Fibroblast of gingiva (primary cell): ENCODE measurements around the gene TNFRSF11A.

Source experiments
- DNase-seq: peaks from one replicate; pipeline ENCODE4 v3.0.0-alpha.2; 2011; ENCODE audit warnings: low read depth

TNFRSF11A gene

DNA sequence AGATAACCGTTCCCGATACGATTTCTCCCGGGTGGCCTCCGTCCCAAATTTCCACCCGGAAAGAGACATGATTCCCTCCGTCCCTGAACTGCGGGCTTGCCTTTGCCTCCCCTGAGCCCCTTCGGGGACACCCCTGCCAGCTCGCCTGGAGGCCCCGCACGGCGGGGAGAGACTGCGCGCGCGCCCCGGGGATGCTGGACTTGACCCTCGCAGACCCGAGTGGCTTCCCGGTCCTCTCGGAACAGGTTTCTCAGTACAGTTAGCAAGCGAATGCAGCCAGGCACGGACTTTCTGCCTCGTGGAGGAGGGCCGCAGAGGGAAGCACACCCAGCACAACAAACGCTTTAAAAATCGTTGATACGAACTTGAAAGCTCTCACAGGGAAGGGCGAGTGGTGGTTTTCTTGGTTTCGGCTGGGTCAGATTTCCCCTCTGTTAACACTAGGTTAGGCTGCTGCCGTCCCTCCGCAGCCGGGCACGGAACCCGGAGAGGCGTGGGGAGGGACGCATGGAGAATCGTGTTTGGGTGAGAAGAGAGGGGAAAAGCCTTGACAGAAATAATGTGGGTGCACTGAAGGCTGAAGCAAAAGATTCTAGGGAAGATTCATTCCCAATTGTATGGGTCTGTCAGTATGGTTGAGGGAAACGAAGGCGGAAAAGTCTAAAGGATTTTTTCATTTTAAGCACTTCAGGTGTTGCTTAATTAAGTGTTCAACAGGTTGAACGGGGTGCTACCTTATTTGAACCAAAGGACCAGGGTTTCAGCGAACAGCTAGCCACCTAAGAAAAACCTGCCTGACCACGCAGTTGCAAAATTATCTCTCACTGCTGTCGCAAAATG, 916 bp downstream of the TNFRSF11A start:
- DNase-seq, result peak; percentile 1

GRCh38 chr18:62326646-62327348, 1.7 kb downstream of the TNFRSF11A start:
- DNase-seq, result no peak

GRCh38 chr18:62327977-62328376, 2.9 kb downstream of the TNFRSF11A start:
- no peak for DNase-seq

DNA sequence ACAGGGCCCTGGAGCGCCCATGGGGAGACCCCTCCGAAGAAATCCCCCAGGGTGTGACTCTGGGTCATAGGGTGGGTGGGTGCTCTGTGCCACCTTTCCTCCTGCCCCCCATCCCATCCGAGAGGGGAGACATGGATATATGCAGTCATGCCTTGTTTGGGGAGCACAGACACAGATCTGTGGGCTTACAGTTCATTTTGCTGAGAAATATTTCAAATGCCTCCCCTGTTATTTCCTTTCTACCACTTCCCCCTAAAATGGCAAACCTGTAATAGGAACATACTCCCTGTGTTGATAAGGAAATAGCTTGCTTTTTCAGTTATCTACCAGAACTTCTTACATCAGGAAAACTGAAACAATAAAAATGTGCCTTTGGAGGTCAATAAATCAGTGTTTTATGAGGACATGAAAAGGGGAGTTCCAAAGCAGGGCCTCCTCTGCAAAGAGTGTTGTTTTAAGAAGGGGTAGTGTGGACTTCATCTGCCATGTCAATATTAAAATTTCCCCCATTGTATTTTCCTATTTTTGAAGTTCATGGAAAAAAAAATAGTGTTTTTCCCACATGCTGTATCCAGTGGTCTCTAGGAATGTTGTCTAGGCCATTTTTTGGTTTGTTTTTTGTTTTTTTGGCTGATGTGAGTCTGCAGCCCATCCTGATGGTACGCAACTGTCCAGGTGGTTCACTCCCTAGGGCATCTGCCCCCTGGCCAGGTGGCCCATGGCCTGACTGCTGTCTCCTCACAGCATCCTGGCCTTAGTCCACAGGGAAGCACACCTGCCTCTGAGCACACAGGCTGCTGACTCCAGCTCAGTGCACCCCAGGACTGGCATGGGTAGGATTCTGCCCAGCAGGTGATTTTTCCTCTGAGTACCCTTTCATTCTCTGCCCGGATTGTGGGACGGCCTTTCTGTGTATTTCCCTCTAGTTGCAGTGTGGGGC, 3.7 kb downstream of the TNFRSF11A start:
- no peak for DNase-seq

DNA sequence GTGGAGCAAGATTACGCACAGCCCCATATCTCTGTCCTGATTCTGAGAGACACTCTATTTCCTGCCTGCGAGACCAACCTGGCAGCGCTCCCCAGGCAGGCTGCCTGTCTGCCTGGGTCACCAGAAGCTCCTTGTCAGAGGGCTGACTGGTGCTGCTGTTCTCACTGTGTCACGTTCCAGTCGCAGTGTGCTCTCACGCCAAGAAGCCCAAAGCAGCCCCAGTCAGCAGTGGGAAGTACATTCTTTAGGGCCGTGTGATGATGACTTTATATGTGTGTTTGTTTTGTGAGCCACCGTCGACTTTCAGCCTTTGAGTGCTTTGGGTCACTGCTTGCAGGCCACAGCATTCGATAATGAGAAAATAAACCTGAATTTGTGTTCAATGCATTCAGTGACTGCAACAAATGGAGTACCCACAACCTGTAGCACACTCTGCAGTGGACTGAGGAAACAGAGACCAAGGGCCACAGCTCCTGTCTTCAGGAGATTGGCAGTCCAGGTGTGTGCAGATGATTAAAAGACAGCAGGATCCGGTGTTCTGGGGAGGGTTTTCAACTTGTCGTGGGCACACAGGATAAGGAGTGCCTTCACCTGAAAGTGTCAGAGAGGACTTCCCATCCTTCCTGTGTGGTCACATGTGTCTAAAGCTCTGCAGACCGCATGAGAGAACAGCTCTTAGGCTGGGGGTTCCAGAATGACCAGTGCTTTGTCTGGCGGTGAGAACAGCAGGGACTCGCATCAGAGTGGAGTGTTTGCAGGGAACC, 4.8 kb downstream of the TNFRSF11A start:
- DNase-seq, result peak; percentile 8

- DNase-seq, result no peak
Measured at GRCh38 chr18:62330650-62331049, 5.5 kb downstream of the TNFRSF11A start.

- DNase-seq, result no peak
Measured at GRCh38 chr18:62331581-62332356, 6.7 kb downstream of the TNFRSF11A start.

DNA sequence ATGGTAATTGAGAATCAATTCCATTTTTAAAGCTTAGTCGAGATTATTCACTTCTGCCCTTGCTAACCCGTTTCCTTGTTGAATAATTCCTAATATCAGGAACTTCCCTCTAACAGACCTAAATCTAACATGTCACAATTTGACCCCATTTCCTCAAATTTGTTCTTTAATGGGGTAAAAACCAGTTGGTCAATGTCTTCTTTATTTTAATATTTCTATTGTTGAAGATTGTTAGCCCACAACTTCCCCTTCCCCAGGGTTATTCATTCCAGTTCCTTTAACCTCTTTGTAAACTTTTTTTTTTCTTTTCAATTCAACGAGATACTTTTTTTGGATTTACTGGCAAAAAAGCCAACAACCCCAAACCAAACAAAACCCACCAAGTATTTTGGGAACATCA, 7.3 kb downstream of the TNFRSF11A start:
- no peak for DNase-seq

- no peak for DNase-seq
Measured at GRCh38 chr18:62332964-62333695, 8.0 kb downstream of the TNFRSF11A start.

- DNase-seq, result peak; percentile 4
Measured at GRCh38 chr18:62334120-62334519, 9.0 kb downstream of the TNFRSF11A start.

GRCh38 chr18:62335494-62335893, 10.4 kb downstream of the TNFRSF11A start:
- DNase-seq, result no peak

DNA sequence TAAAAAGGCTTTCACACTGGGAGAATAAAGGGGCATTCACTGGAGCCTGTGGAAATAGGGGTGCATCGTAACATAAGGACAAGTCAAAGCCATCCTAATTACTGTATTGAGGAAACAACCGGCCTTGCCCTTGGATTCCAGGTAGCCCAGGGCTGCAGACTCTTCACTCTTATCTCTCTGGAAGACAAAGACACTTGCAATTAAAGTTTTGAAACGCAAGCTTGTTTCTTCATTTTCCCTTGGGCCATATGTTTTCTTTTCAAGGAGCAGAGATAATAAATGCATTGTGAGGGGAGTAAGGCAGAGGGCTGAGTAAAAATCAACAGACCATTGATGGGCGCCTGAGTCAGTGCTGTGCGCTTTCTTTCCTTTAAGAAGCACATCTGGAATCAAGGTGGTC, 11.5 kb downstream of the TNFRSF11A start:
- DNase-seq, result no peak

DNA sequence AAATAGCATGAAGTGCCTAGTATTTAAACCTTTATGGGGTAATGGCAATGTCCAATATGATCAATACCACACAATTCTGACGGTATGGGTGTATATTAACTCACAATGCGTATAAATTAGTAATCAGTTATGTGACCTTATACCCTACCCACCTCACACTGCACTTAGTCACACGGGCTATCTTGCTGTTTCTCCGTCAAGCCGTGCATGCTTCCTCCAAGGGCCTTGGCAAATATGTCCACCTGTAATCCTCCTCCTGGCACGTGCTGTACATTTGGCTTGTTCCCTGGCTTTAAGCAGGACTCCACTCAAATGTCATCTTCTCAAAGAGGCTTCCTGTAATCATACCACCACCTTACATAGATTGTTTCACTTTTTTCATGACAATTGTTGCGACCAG, 12.2 kb downstream of the TNFRSF11A start:
- DNase-seq, result no peak

GRCh38 chr18:62338446-62339105, 13.5 kb downstream of the TNFRSF11A start:
- no peak for DNase-seq

DNA sequence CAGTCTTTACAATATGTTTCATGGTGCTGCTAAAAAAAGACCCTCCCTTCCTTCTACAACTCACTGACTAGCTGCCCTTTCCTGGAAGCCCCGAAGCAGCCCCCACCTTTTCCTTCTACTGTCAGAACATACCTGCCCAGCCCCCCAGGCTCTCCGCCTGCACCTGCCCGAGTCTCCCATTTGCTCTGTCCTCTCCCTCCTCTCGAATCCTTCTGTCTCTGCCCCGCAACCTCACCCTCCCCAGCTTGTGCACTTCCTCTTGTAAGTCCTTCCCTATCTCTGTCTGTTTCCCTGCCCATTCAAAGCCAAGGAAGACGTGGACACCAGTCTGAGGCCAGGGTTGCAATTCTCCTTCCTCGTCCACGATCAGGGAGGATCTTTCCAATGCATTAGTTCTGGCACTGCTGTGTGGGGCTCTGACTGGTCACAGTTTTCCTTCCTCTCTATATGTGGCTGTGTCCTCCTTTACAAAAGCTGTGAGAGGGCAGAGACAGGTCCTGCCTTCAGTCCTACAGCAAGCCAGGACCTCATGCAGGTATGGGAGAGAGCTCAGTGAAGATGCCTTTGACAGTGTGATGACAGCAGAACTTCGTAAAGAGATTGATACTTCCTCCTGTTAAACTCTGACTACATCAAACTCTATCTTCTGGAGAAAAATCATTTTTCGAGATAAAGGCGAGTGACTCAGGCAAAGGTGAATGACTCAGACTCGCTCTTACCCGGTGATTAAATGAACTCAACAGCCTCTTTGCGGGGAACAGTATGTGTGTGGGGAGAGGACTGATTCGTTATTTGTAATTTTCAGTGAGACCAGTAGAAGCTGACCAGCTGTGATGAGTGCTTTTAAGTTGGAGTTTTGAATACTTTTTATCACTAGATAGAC, 14.2 kb downstream of the TNFRSF11A start:
- no peak for DNase-seq

- no peak for DNase-seq
Measured at GRCh38 chr18:62340996-62341395, 15.9 kb downstream of the TNFRSF11A start.

GRCh38 chr18:62341473-62341872, 16.4 kb downstream of the TNFRSF11A start:
- no peak for DNase-seq

- no peak for DNase-seq
Measured at GRCh38 chr18:62342884-62343283, 17.8 kb downstream of the TNFRSF11A start.

DNA sequence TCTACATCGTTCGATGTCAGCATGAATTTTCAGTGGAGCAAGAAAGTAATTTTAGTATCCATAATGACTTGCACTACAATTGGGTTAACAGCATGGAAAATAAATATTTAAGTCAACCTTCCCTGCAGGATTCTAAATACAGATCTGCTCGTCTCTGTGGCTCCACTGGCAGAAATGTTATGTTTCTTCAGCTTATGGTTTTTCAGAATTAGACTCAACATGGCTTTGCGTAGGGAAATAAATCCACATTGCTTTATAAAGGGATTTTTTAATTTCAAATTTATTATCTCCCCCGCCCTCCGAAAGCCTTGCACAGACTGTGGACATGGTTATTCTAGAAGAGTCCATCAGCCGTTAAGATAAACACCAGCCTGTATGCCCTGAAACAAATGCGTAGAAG, 18.2 kb downstream of the TNFRSF11A start:
- DNase-seq, result no peak
